Renal cortex interstitium (tissue), 3 donors: ENCODE results near the gene TFR2. TPM values are rescaled to one million over a fixed set of nuclear protein-coding genes. Genes with fewer than 3 reads are reported as not detected.

Source experiments
- polyA plus RNA-seq, 3 donors: library from polyadenylated mRNA; unstranded; fragments of 120-200 nt; gene quantifications; one replicate each; pipeline ENCODE4 v1.2.1, GENCODE V29; 2013; ENCODE audit not compliant: insufficient read length in 3 of 3

Gene TFR2
- polyA plus RNA-seq, 3 donors, result 0.95 to 1.1 (median 0.98) TPM

Other genes starting within 250 kb of the TFR2 start
- 1 to 10 TPM; 4.7 to 7.5 (median 5.9) TPM for gene ZCWPW1, start 212.8 kb downstream of the TFR2 start, polyA plus RNA-seq
- gene MEPCE, start 211.7 kb downstream of the TFR2 start, polyA plus RNA-seq, result 10 to 100 TPM; 50.6 to 65.3 (median 54.1) TPM
- gene PPP1R35, start 205.1 kb downstream of the TFR2 start, polyA plus RNA-seq, result 10 to 100 TPM; 14.8 to 20.9 (median 19.5) TPM
- 1 to 10 TPM in 2 of 3 donors, under 1 TPM in 1; 0.99 to 2.0 (median 1.4) TPM for gene SPACDR, start 177.3 kb downstream of the TFR2 start, polyA plus RNA-seq
- 10 to 100 TPM; 30.9 to 52.8 (median 49.4) TPM for gene TSC22D4, start 162.3 kb downstream of the TFR2 start, polyA plus RNA-seq
- gene NYAP1, start 157.6 kb downstream of the TFR2 start, polyA plus RNA-seq, result 1 to 10 TPM; 1.6 to 2.9 (median 2.4) TPM
- gene AGFG2, start 102.3 kb downstream of the TFR2 start, polyA plus RNA-seq, result 10 to 100 TPM in 2 of 3 donors, 1 to 10 TPM in 1; 9.2 to 13.6 (median 13.1) TPM
- gene SAP25, start 67.7 kb downstream of the TFR2 start, polyA plus RNA-seq, result 1 to 10 TPM; 4.6 to 9.9 (median 7.5) TPM
- 10 to 100 TPM; 28.7 to 56.4 (median 46.5) TPM for gene LRCH4, start 55.4 kb downstream of the TFR2 start, polyA plus RNA-seq
- 1 to 10 TPM; 1.7 to 2.5 (median 1.7) TPM for gene FBXO24, start 55.2 kb downstream of the TFR2 start, polyA plus RNA-seq
- 100 to 1,000 TPM in 2 of 3 donors, 10 to 100 TPM in 1; 92.2 to 146 (median 141) TPM for gene PCOLCE, start 39.2 kb downstream of the TFR2 start, polyA plus RNA-seq
- gene MOSPD3, start 29.0 kb downstream of the TFR2 start, polyA plus RNA-seq, result 10 to 100 TPM; 20.6 to 31.9 (median 28.8) TPM
- not detected for gene ACTL6B, start 14.9 kb upstream of the TFR2 start, polyA plus RNA-seq
- gene GNB2, start 32.2 kb upstream of the TFR2 start, polyA plus RNA-seq, result 100 to 1,000 TPM; 173 to 224 (median 197) TPM
- gene GIGYF1, start 52.7 kb upstream of the TFR2 start, polyA plus RNA-seq, result 10 to 100 TPM; 34.0 to 66.0 (median 46.5) TPM
- 10 to 100 TPM; 20.7 to 30.8 (median 23.7) TPM for gene POP7, start 64.6 kb upstream of the TFR2 start, polyA plus RNA-seq
- under 1 TPM in 2 of 3 donors, not detected in 1; 0.14 to 0.38 TPM for gene EPO, start 78.9 kb upstream of the TFR2 start, polyA plus RNA-seq
- under 1 TPM in 2 of 3 donors, not detected in 1; 0.02 to 0.03 TPM for gene ZAN, start 92.0 kb upstream of the TFR2 start, polyA plus RNA-seq
- gene EPHB4, start 186.0 kb upstream of the TFR2 start, polyA plus RNA-seq, result 100 to 1,000 TPM in 1 of 3 donors, 10 to 100 TPM in 2; 81.4 to 102 (median 84.1) TPM
- gene SLC12A9, start 211.2 kb upstream of the TFR2 start, polyA plus RNA-seq, result 10 to 100 TPM; 20.9 to 38.3 (median 28.1) TPM
- gene TRIP6, start 225.8 kb upstream of the TFR2 start, polyA plus RNA-seq, result 100 to 1,000 TPM in 1 of 3 donors, 10 to 100 TPM in 2; 63.7 to 108 (median 84.5) TPM
- 100 to 1,000 TPM; 152 to 185 (median 175) TPM for gene SRRT, start 233.6 kb upstream of the TFR2 start, polyA plus RNA-seq
- 1 to 10 TPM; 1.6 to 3.8 (median 1.9) TPM for gene UFSP1, start 248.2 kb upstream of the TFR2 start, polyA plus RNA-seq